Prostate gland (tissue), 2 donors: ENCODE results near the gene MCM3AP. TPM values are rescaled to one million over a fixed set of nuclear protein-coding genes. Genes with fewer than 3 reads are reported as not detected.

ENCODE experiments used
- DNase-seq: peaks from one replicate; pipeline ENCODE4 v3.0.0-alpha.2; 2019; ENCODE audit warnings: low spot score
- H3K27ac ChIP-seq, 2 donors: fragments of 200-600 bp; sonication (generic); 2 replicates each; pipeline ENCODE4 v1.5.1; 2017 to 2019
- H3K27me3 ChIP-seq: fragments of 200-600 bp; sonication (generic); replicated peaks from 2 replicates; pipeline ENCODE4 v1.5.1; 2019; ENCODE audit not compliant: insufficient read depth
- H3K36me3 ChIP-seq, 2 donors: fragments of 200-600 bp; sonication (generic); 1 replicate in 1 of 2; 2 replicates in 1 of 2; pipeline versions ENCODE4 v1.5.1 to v1.8.1; 2017 to 2019
- H3K4me1 ChIP-seq: fragments of 200-600 bp; sonication (generic); replicated peaks from 2 replicates; pipeline ENCODE4 v1.5.1; 2019
- H3K4me3 ChIP-seq, 2 donors: fragments of 200-600 bp; sonication (generic); 2 replicates each; pipeline ENCODE4 v1.5.1; 2017 to 2019
- H3K9me3 ChIP-seq: fragments of 200-600 bp; sonication (generic); 2 replicates; pipeline ENCODE4 v1.5.1; 2017
- POLR2A ChIP-seq: fragments of 450-650 bp; IDR thresholded peaks from one replicate; pipeline ENCODE4 v1.6.1; 2016; ENCODE audit warnings: antibody characterized with exemption, mild to moderate bottlenecking
- POLR2AphosphoS5 ChIP-seq: sonication (generic); formaldehyde crosslinking; IDR thresholded peaks from one replicate; pipeline ENCODE4 v1.6.1; 2017; ENCODE audit warnings: antibody characterized with exemption
- WGBS: methylation state at CpG from one replicate; pipeline ENCODE4 v1.1.5; 2018; 5-methylcytosine and 5-hydroxymethylcytosine counted together
- intact Hi-C: fragments of 100-400 bp; cut with DNase I; formaldehyde crosslinking; loops from one replicate; pipeline ENCODE4 v1.14.2; 2022
- total RNA-seq, 2 donors: library from RNA; depleted of rRNA; stranded (reverse); fragments of >200 nt; gene quantifications; one replicate each; pipeline ENCODE4 v1.1.0, GENCODE V29; 2016
- TF ChIP-seq, protein P1 (sequence below), 4 experiments: fragments of 200-600 bp in 2 of 4; fragments of 450-650 bp in 2 of 4; sonication (generic) in 2 of 4; IDR thresholded peaks; 1 replicate in 3 of 4; 2 replicates in 1 of 4; pipeline ENCODE4 v1.5.1; 2016 to 2019; ENCODE audit warnings: antibody characterized with exemption in 4 of 4, mild to moderate bottlenecking in 2 of 4, moderate library complexity in 2 of 4

MCM3AP gene
- total RNA-seq, 2 donors from 2014 or later: 107 to 120 TPM

DNA sequence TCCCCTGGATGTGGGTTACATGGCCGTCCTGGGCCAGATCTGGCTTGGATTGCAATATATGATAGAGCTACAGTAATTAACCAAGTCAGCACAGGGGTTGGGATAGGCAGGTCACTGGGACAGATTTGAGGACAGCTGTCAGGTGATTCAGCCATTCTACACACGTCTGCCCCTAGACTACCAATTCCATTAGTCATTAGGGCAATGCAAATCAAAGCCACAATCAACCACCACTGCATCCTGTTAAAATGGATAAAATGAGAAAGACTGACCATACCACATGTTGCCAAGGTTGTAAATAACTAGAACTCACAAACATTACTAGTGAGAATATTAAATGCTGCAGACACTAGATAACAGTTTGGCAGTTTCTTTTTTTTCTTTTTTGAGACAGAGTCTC, 22.2 kb upstream of the MCM3AP start:
- H3K4me3 ChIP-seq: no peak overlapping the region
- H3K27me3 ChIP-seq: no peaks in the 10 kb centered on the region
- intact Hi-C loops: no loop called here
- no peaks in the 10 kb centered on the region for H3K4me1 ChIP-seq
- 83% methylated on average over 2 of the region's 2 CpGs for WGBS
- no peaks in the 10 kb centered on the region for H3K9me3 ChIP-seq
- H3K27ac ChIP-seq: no peak overlapping the region
- no peak for DNase-seq
- no peaks in the 10 kb centered on the region for H3K36me3 ChIP-seq
- no peak for TF ChIP-seq POLR2AphosphoS5
- TF ChIP-seq, protein P1, sequence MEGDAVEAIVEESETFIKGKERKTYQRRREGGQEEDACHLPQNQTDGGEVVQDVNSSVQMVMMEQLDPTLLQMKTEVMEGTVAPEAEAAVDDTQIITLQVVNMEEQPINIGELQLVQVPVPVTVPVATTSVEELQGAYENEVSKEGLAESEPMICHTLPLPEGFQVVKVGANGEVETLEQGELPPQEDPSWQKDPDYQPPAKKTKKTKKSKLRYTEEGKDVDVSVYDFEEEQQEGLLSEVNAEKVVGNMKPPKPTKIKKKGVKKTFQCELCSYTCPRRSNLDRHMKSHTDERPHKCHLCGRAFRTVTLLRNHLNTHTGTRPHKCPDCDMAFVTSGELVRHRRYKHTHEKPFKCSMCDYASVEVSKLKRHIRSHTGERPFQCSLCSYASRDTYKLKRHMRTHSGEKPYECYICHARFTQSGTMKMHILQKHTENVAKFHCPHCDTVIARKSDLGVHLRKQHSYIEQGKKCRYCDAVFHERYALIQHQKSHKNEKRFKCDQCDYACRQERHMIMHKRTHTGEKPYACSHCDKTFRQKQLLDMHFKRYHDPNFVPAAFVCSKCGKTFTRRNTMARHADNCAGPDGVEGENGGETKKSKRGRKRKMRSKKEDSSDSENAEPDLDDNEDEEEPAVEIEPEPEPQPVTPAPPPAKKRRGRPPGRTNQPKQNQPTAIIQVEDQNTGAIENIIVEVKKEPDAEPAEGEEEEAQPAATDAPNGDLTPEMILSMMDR (IDR thresholded peaks at IDR 0.05): no peak
- no peak for TF ChIP-seq POLR2A

- Histone ChIP-seq H3K4me3 (no peak overlapping the region), H3K4me1 (no peaks in the 10 kb centered on the region), H3K36me3 (no peaks in the 10 kb centered on the region), H3K9me3 (no peaks in the 10 kb centered on the region), H3K27ac (no peak overlapping the region), H3K27me3 (no peaks in the 10 kb centered on the region)
- 92% methylated on average over 11 of the region's 11 CpGs for WGBS
- TF ChIP-seq POLR2AphosphoS5 (no peak), POLR2A (no peak)
- TF ChIP-seq, protein P1 (IDR thresholded peaks at IDR 0.05): no peak
- intact Hi-C loops: no loop called here
- DNase-seq: no peak
Observed at GRCh38 chr21:46304955-46305354, 19.5 kb upstream of the MCM3AP start.

DNA sequence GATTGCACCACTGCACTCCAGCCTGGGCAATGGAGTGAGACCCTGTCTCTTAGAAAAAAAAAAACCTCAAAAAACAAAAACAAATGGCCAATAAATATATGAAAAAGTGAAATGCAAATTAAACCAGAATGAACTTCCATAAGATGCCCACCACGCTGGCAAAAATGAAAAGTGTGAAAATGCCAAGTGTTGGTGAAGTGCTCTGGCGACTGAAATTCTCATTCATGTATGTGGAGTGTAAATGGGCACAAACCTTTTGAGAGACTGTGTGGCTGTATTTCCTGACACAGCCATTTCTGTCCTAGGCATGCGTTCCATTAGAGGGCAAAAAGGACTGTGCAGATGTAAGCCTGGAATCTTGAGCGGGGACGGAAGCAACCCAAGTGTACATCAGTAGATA, 19.0 kb upstream of the MCM3AP start:
- 97% methylated on average over 5 of the region's 5 CpGs for WGBS
- intact Hi-C loops: no loop called here
- no peak overlapping the region for H3K27ac ChIP-seq
- no peaks in the 10 kb centered on the region for H3K9me3 ChIP-seq
- no peak overlapping the region for H3K4me3 ChIP-seq
- no peaks in the 10 kb centered on the region for H3K27me3 ChIP-seq
- DNase-seq: no peak
- no peaks in the 10 kb centered on the region for H3K4me1 ChIP-seq
- H3K36me3 ChIP-seq: no peaks in the 10 kb centered on the region
- TF ChIP-seq POLR2A (no peak), POLR2AphosphoS5 (no peak)
- TF ChIP-seq, protein P1 (IDR thresholded peaks at IDR 0.05): no peak

DNA sequence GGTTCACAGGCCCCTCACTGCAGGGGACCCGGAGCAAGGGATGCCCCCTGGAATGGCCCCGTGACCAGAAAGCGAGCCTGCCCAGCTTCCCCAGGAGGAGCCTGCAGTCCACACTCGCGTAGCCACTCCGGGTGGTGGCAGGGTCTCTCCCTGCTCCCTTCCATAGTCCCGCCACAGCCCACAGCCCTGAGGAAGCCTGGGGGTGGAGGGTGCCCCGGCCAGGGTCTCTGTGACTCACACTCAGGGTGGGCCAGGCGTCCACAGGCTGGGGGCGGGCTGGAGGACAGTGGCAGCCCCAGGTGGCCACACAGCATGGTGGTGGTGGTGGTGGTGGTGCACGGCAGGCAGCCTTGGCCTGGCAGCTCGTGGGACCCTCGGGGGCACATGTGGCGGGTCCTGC, 16.3 kb upstream of the MCM3AP start:
- H3K36me3 ChIP-seq: no peaks in the 10 kb centered on the region
- WGBS: 90% methylated on average over 14 of the region's 14 CpGs
- no peak overlapping the region for H3K4me3 ChIP-seq
- H3K27ac ChIP-seq: no peak overlapping the region
- no peaks in the 10 kb centered on the region for H3K27me3 ChIP-seq
- no peaks in the 10 kb centered on the region for H3K4me1 ChIP-seq
- H3K9me3 ChIP-seq: no peaks in the 10 kb centered on the region
- DNase-seq: no peak
- TF ChIP-seq POLR2AphosphoS5: no peak
- TF ChIP-seq POLR2A: no peak
- TF ChIP-seq, protein P1 (IDR thresholded peaks at IDR 0.05): no peak
- intact Hi-C loops: no loop called here

GRCh38 chr21:46299167-46299566, 13.8 kb upstream of the MCM3AP start:
- DNase-seq: no peak
- Histone ChIP-seq H3K4me3 (no peak overlapping the region), H3K27ac (no peak overlapping the region), H3K9me3 (no peaks in the 10 kb centered on the region), H3K27me3 (no peaks in the 10 kb centered on the region), H3K36me3 (no peaks in the 10 kb centered on the region), H3K4me1 (no peaks in the 10 kb centered on the region)
- TF ChIP-seq, protein P1 (IDR thresholded peaks at IDR 0.05): no peak
- TF ChIP-seq POLR2AphosphoS5: no peak
- no peak for TF ChIP-seq POLR2A
- 92% methylated on average over 7 of the region's 9 CpGs for WGBS
- intact Hi-C loops: no loop called here
